Activated naive CD8-positive, alpha-beta T cell treated with anti-CD3 and anti-CD28 coated beads for 36 hours (primary cell): ENCODE results near the gene CHCHD4. TPM values are rescaled to one million over a fixed set of nuclear protein-coding genes. Genes with fewer than 3 reads are reported as not detected.

ENCODE experiments used
- DNase-seq: peaks from one replicate; pipeline ENCODE4 v3.0.0; 2021
- H3K27ac Mint-ChIP-seq: one replicate; pipeline ENCODE4 v1.8.0; 2022; ENCODE audit warnings: mild to moderate bottlenecking, moderate library complexity, mixed read lengths
- H3K27me3 Mint-ChIP-seq: one replicate; pipeline ENCODE4 v1.8.0; 2022; ENCODE audit warnings: mild to moderate bottlenecking, mixed read lengths
- H3K36me3 Mint-ChIP-seq: one replicate; pipeline ENCODE4 v1.8.0; 2021; ENCODE audit warnings: mild to moderate bottlenecking, mixed read lengths
- H3K4me1 Mint-ChIP-seq: one replicate; pipeline ENCODE4 v1.8.0; 2021; ENCODE audit warnings: mixed read lengths
- H3K4me3 Mint-ChIP-seq: one replicate; pipeline ENCODE4 v1.8.0; 2022; ENCODE audit warnings: mild to moderate bottlenecking, moderate library complexity, mixed read lengths
- H3K9me3 Mint-ChIP-seq: one replicate; pipeline ENCODE4 v1.8.0; 2022; ENCODE audit warnings: mixed read lengths
- total RNA-seq, 2 experiments: library from RNA; stranded (reverse); gene quantifications; one replicate each; pipeline ENCODE4 v1.2.3, GENCODE V29; 2021

CHCHD4 gene
- 10 to 100 TPM; 27.7 to 29.8 TPM for total RNA-seq

DNA sequence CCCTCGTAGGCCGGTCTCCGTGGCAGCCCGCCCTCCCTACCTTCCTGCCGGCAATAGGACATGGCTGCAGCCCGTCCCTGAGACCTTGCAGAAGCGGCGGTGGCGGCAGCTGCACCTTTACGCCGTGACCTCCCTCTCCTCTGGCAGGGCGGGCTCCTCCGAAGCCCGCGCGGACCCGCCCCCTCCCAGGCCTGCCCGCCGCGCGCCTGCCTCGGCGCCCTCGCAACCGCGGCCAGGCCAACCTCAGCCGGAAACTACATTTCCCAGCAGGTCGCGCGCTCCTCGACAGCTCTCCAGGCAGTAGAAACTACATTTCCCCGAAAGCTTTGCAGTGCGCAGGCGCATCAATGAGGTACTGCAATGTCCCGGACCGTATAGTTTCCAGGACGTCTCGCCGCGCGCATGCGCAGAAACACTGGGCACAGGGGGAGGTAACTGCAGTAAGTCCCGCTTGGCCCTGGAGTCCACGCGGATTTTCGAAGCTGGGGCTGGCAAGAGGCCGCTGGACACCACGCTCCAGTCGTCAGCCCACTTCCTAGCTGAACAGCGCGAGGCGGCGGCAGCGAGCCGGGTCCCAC, at the start of gene CHCHD4, which contains the start of gene TMEM43:
TSS of gene CHCHD4 (minus strand) at position 256 of the 578 bp plus-strand sequence. CDS start at position 62, 194 bp downstream.
TSS of gene TMEM43 (plus strand) at position 438 of the 578 bp plus-strand sequence. CDS start 142 bp downstream, outside the sequence.
- H3K4me3 Mint-ChIP-seq, result peak within 1 kb of the TSS; percentile 97
- H3K36me3 Mint-ChIP-seq, result peaks cover 47% of the 10 kb centered on the region
- DNase-seq, result peak; percentile 96
- peaks cover 45% of the 10 kb centered on the region for H3K4me1 Mint-ChIP-seq
- peak within 1 kb of the TSS; percentile 93 for H3K27ac Mint-ChIP-seq
- H3K9me3 Mint-ChIP-seq, result no peaks in the 10 kb centered on the region
- no peaks in the 10 kb centered on the region for H3K27me3 Mint-ChIP-seq

GRCh38 chr3:14172496-14172895, 47.8 kb upstream of the CHCHD4 start:
- no peak for DNase-seq
- H3K36me3 Mint-ChIP-seq, result peaks cover 30% of the 10 kb centered on the region

DNA sequence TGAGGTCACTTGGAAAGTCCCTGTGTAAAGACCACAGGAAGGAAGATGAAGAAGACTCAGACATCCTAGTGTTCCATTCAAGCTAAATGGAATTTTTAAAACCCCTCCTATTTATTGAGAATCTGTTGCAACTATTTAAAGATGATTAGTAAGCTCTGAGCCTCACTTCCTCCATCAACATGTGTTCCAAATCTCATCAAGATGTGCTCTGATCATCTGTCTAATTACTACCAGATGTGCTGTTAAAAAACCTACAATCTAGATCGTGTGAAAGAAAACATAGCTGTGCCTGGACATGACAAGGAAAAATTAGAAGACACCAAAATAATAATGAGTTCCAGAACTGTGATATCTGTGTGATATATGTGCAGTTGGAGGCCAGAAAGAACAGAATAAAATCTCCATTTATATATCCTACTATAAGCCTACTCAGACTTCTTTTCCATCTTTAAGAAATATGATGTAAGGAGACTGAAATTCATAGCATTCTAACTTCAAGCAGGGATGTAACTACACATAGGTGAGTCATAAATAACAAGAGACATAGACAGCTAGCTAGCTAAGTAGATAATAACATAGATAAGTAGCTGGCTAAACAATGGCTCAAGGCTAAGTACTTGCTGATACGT, 46.0 kb upstream of the CHCHD4 start:
- no peaks in the 10 kb centered on the region for H3K27me3 Mint-ChIP-seq
- H3K36me3 Mint-ChIP-seq, result peaks cover 38% of the 10 kb centered on the region
- peak overlapping the region; percentile 55 for H3K27ac Mint-ChIP-seq
- H3K4me3 Mint-ChIP-seq, result no peak overlapping the region
- DNase-seq, result no peak
- no peaks in the 10 kb centered on the region for H3K9me3 Mint-ChIP-seq
- H3K4me1 Mint-ChIP-seq, result peaks cover 39% of the 10 kb centered on the region

More at GRCh38 chr3:14172496-14172895, 47.8 kb upstream of the CHCHD4 start:
- Mint-ChIP-seq H3K9me3 (no peaks in the 10 kb centered on the region), H3K4me1 (peaks cover 53% of the 10 kb centered on the region), H3K27ac (no peak overlapping the region), H3K27me3 (no peaks in the 10 kb centered on the region), H3K4me3 (no peak overlapping the region)

DNA sequence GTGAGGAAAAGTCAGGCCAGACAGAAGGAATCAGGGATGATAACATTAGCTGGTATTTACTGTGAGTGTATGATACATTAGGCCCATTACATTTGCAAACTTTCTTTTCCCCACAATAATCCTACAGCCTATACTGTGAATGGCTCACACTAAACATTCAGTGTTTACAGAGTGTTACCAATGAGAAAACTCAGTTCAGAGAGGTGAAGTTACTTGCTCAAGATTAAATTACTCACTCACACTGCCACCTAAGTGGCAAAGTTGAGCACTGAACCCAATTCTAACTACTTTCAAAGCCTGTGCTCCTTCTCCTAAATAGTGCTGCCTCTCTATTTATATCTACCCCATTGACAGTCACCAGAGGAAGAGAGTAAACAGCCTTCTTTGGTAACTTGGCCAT, 45.2 kb upstream of the CHCHD4 start:
- Mint-ChIP-seq H3K9me3 (no peaks in the 10 kb centered on the region), H3K27me3 (no peaks in the 10 kb centered on the region), H3K4me3 (no peak overlapping the region), H3K36me3 (peaks cover 43% of the 10 kb centered on the region), H3K27ac (no peak overlapping the region), H3K4me1 (peaks cover 32% of the 10 kb centered on the region)
- DNase-seq, result no peak

DNA sequence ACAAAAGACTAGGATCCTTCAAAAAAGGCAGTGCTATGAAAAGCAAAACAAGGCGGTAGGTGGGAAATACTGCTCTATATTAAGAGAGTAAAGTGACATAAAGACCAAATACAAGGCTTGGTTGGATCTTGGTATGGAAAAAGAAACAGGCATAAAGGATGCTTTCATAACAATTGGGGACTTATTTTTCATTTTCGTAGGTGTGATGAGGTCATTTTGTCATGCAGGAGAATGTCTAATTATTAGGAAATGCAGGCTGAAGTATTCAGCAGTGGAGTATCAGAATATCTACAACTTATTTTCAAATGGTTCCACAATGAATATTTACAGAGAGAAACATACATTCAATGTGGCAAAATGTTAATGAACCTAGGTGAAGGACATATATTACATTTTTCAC, 44.8 kb upstream of the CHCHD4 start:
- no peak overlapping the region for H3K27ac Mint-ChIP-seq
- H3K4me1 Mint-ChIP-seq, result peaks cover 29% of the 10 kb centered on the region
- H3K36me3 Mint-ChIP-seq, result peaks cover 45% of the 10 kb centered on the region
- no peaks in the 10 kb centered on the region for H3K27me3 Mint-ChIP-seq
- H3K9me3 Mint-ChIP-seq, result no peaks in the 10 kb centered on the region
- no peak for DNase-seq
- no peak overlapping the region for H3K4me3 Mint-ChIP-seq

DNA sequence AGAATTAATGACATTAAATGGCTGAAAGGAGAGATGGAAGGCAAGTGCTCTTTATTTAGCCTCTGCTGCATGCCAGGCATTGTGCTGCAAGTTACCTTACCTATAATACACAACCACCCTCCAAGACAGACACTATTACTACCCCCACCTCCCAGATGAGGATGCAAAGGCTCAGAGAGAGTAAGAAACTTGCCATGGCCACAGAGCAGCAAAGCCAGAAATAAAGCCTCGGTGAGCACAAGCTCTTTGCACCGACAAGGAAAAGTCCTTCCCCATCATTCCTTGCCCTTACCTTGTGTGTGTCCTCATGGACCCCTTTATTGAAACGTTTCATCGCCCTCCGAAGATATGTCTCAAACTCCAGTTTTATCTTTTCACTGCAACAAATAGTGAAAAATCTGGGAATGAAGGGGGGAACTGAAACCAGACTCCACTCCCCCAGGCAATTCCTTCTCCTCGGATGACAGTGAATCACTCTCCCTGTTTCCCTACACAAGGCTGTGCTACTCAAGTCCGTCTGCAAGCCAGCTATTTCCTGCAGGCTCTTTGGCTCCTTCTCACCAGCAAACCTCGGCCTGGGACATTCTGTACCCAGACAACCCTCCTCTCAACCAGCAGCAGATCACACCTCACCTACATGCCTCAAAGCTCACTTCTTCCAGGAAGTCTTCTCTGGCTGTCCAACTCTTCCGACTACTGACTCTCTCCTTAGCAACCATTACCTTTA, 42.4 kb upstream of the CHCHD4 start:
- Mint-ChIP-seq H3K27me3 (no peaks in the 10 kb centered on the region), H3K4me3 (no peak overlapping the region), H3K4me1 (peaks cover 15% of the 10 kb centered on the region), H3K9me3 (peaks cover 5% of the 10 kb centered on the region), H3K36me3 (peaks cover 59% of the 10 kb centered on the region), H3K27ac (no peak overlapping the region)
- no peak for DNase-seq

- Mint-ChIP-seq H3K9me3 (peaks cover 15% of the 10 kb centered on the region), H3K4me1 (peaks cover 5% of the 10 kb centered on the region), H3K27ac (no peak overlapping the region), H3K4me3 (no peak overlapping the region), H3K36me3 (peaks cover 70% of the 10 kb centered on the region), H3K27me3 (no peaks in the 10 kb centered on the region)
- no peak for DNase-seq
These were observed 37.5 kb upstream of the CHCHD4 start for GRCh38 chr3:14162178-14162577.

- Mint-ChIP-seq H3K4me1 (peaks cover 6% of the 10 kb centered on the region), H3K27ac (no peak overlapping the region), H3K4me3 (no peak overlapping the region)
These were observed 36.6 kb upstream of the CHCHD4 start for GRCh38 chr3:14161282-14161681.

DNA sequence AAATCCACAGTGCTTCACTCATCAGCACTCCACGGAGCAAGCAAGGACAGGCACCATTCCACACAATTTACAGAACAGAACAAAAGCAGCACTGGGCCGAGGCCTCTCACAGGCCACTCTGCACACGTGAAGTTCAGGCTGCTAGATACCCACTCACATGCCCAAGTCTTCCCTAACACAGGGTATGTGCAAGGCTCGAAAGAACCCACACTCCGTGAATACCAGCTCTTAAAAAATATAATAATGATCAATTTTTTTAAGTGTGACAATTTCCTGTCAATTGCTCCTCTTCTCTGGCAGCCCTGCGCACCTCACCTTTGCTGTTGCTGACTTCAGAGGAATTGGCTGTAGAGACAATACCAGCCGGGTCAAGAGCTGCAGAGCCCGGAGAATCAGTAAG, 34.8 kb upstream of the CHCHD4 start:
- Mint-ChIP-seq H3K36me3 (peaks cover 70% of the 10 kb centered on the region), H3K9me3 (peaks cover 15% of the 10 kb centered on the region), H3K4me3 (no peak overlapping the region), H3K27ac (no peak overlapping the region), H3K4me1 (peaks cover 10% of the 10 kb centered on the region), H3K27me3 (no peaks in the 10 kb centered on the region)
- no peak for DNase-seq

More at GRCh38 chr3:14161282-14161681, 36.6 kb upstream of the CHCHD4 start:
- Mint-ChIP-seq H3K9me3 (peaks cover 15% of the 10 kb centered on the region), H3K27me3 (no peaks in the 10 kb centered on the region), H3K36me3 (peaks cover 76% of the 10 kb centered on the region)
- no peak for DNase-seq

DNA sequence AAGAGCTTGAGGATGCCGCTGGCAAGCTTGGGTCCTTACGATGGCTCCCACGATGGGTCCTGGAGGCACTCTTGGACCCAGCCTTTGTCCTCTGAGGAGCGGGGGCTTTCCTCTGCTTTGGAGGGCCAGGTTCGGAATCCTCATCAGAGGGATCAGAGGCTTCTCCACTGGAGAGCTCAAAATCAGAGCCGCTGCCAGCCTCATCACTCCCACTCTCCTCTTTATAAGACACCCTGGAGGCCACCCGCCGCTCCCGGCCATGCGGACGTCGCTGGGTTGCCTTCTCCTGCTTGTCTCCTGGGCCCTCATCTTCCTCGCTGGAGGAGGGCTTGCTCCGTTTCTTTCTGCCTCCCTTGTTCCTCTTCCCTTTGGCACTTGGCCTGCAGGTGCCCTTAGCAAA, 33.7 kb upstream of the CHCHD4 start:
- Mint-ChIP-seq H3K4me3 (no peak overlapping the region), H3K9me3 (peaks cover 15% of the 10 kb centered on the region), H3K4me1 (peaks cover 10% of the 10 kb centered on the region), H3K27me3 (no peaks in the 10 kb centered on the region), H3K36me3 (peaks cover 68% of the 10 kb centered on the region), H3K27ac (no peak overlapping the region)
- DNase-seq, result no peak

- Mint-ChIP-seq H3K27ac (no peak overlapping the region), H3K36me3 (peaks cover 66% of the 10 kb centered on the region), H3K27me3 (no peaks in the 10 kb centered on the region), H3K4me1 (peaks cover 10% of the 10 kb centered on the region), H3K4me3 (no peak overlapping the region), H3K9me3 (peaks cover 15% of the 10 kb centered on the region)
- DNase-seq, result no peak
These were observed 33.3 kb upstream of the CHCHD4 start for GRCh38 chr3:14157951-14158350.

- no peak for DNase-seq
- no peak overlapping the region for H3K27ac Mint-ChIP-seq
- no peak overlapping the region for H3K4me3 Mint-ChIP-seq
- H3K36me3 Mint-ChIP-seq, result peaks cover 57% of the 10 kb centered on the region
- peaks cover 10% of the 10 kb centered on the region for H3K9me3 Mint-ChIP-seq
- peaks cover 10% of the 10 kb centered on the region for H3K4me1 Mint-ChIP-seq
- no peaks in the 10 kb centered on the region for H3K27me3 Mint-ChIP-seq
These were observed 32.3 kb upstream of the CHCHD4 start for GRCh38 chr3:14156843-14157561.

- Mint-ChIP-seq H3K9me3 (peaks cover 4% of the 10 kb centered on the region), H3K27ac (no peak overlapping the region), H3K4me3 (no peak overlapping the region), H3K4me1 (peaks cover 9% of the 10 kb centered on the region), H3K36me3 (peaks cover 49% of the 10 kb centered on the region), H3K27me3 (no peaks in the 10 kb centered on the region)
- no peak for DNase-seq
These were observed 31.5 kb upstream of the CHCHD4 start for GRCh38 chr3:14156201-14156600.

DNA sequence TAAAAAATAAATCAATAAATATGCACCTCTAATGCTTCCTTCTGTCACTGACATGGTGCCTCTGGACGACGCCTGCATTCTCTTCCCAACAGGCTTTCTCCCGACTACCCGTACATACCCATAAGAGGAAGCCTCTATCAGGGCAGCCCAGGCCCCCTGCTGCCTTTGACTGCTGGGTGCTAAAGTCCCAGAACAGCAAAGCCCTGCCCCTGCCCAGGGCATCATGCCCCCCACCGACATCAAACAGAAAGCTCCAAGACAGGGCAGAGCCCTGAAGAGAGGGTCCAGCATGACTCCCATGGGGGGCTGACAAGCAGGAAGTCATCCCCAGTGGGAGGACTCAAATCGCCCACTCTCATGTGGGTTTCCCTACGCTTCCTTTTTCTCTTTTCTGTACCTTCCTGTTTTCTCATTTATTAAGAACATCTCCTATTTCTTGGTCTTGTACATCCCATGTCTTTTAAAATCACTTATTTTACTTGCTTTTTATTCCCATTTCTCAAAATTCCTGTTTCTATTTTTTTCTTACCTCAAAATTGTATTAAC, 30.3 kb upstream of the CHCHD4 start:
- no peak for DNase-seq
- Mint-ChIP-seq H3K4me3 (no peak overlapping the region), H3K27ac (no peak overlapping the region), H3K4me1 (peaks cover 6% of the 10 kb centered on the region), H3K36me3 (peaks cover 36% of the 10 kb centered on the region), H3K27me3 (no peaks in the 10 kb centered on the region), H3K9me3 (no peaks in the 10 kb centered on the region)

GRCh38 chr3:14154276-14154675, 29.6 kb upstream of the CHCHD4 start:
- H3K36me3 Mint-ChIP-seq, result peaks cover 34% of the 10 kb centered on the region
- H3K27ac Mint-ChIP-seq, result no peak overlapping the region
- no peaks in the 10 kb centered on the region for H3K9me3 Mint-ChIP-seq

More at GRCh38 chr3:14154276-14154675, 29.6 kb upstream of the CHCHD4 start:
- H3K4me1 Mint-ChIP-seq, result peaks cover 6% of the 10 kb centered on the region
- H3K27me3 Mint-ChIP-seq, result no peaks in the 10 kb centered on the region
- no peak for DNase-seq
- H3K4me3 Mint-ChIP-seq, result no peak overlapping the region
